Panc1 (cell line): ENCODE data around the gene TMEM220.

Source experiments
- CTCF ChIP-seq: fragments of 450-650 bp; IDR thresholded peaks from 2 replicates; pipeline ENCODE4 v1.5.1; 2017; ENCODE audit warnings: mild to moderate bottlenecking
- POLR2AphosphoS5 ChIP-seq: IDR thresholded peaks from 2 replicates; pipeline ENCODE4 v1.6.1; 2012; ENCODE audit warnings: mild to moderate bottlenecking, low read depth, low read length, moderate library complexity
- SIN3A ChIP-seq: IDR thresholded peaks from 2 replicates; pipeline ENCODE4 v1.6.1; 2012; ENCODE audit warnings: low read depth, mild to moderate bottlenecking, low read length, moderate library complexity, borderline replicate concordance; ENCODE audit not compliant: insufficient read depth
- TCF7L2 ChIP-seq: IDR thresholded peaks from 2 replicates; pipeline ENCODE4 v1.6.1; 2011; ENCODE audit warnings: mild to moderate bottlenecking, low read depth, low read length, inconsistent platforms
- TF ChIP-seq, protein P1 (sequence below), 2 experiments: IDR thresholded peaks; 2 replicates each; pipeline ENCODE4 v1.6.1; 2011 to 2012; ENCODE audit warnings: low read depth in 2 of 2, control low read depth in 1 of 2, low read length in 1 of 2, mild to moderate bottlenecking in 1 of 2, moderate library complexity in 1 of 2; ENCODE audit not compliant: insufficient read depth in 1 of 2

DNA sequence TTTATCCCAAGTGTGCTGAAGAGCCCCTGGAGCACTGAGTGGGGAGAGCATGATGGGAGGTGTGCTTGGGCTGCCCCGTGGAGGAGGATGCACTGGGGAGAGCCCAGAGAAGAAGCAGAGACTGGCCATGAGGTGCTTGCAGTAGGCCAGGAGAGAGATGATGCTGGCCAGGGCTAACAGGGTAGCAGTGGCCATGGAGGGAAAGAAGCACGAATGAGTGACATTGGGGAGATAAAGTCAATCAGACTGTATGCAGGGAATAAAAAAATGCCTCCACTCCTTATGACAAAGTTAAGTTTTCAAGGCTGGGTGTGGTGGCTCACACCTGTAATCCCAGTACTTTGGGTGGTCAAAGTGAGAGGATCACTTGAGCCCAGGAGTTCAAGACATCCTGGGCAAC, 5.4 kb upstream of the TMEM220 start:
- TF ChIP-seq CTCF: no peak
- TF ChIP-seq POLR2AphosphoS5: no peak
- no peak for TF ChIP-seq TCF7L2
- TF ChIP-seq, protein P1, sequence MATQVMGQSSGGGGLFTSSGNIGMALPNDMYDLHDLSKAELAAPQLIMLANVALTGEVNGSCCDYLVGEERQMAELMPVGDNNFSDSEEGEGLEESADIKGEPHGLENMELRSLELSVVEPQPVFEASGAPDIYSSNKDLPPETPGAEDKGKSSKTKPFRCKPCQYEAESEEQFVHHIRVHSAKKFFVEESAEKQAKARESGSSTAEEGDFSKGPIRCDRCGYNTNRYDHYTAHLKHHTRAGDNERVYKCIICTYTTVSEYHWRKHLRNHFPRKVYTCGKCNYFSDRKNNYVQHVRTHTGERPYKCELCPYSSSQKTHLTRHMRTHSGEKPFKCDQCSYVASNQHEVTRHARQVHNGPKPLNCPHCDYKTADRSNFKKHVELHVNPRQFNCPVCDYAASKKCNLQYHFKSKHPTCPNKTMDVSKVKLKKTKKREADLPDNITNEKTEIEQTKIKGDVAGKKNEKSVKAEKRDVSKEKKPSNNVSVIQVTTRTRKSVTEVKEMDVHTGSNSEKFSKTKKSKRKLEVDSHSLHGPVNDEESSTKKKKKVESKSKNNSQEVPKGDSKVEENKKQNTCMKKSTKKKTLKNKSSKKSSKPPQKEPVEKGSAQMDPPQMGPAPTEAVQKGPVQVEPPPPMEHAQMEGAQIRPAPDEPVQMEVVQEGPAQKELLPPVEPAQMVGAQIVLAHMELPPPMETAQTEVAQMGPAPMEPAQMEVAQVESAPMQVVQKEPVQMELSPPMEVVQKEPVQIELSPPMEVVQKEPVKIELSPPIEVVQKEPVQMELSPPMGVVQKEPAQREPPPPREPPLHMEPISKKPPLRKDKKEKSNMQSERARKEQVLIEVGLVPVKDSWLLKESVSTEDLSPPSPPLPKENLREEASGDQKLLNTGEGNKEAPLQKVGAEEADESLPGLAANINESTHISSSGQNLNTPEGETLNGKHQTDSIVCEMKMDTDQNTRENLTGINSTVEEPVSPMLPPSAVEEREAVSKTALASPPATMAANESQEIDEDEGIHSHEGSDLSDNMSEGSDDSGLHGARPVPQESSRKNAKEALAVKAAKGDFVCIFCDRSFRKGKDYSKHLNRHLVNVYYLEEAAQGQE (IDR thresholded peaks at IDR 0.05; ENCODE audit: insufficient read depth in 1 of 2, low read depth in 2 of 2, low read length in 1 of 2): no peak
- TF ChIP-seq SIN3A: no peak
